ENCODE results near the gene SERTAD2.
A peak's percentile ranks its signal among the peaks of the same experiment; 100 is the strongest.

Gene SERTAD2

GRCh38 chr2:64607381-64608304, 46.1 kb downstream of the SERTAD2 start:
- no peak for DNase-seq (ENCODE audit: low spot score)

GRCh38 chr2:64606479-64607363, 47.0 kb downstream of the SERTAD2 start:
- DNase-seq (ENCODE audit: low spot score): peak; percentile 88

- no peak for DNase-seq (ENCODE audit: low spot score)
These were observed 47.7 kb downstream of the SERTAD2 start for GRCh38 chr2:64605991-64606478.

- no peak for DNase-seq (ENCODE audit: low spot score)
These were observed 48.7 kb downstream of the SERTAD2 start for GRCh38 chr2:64605026-64605471.

- DNase-seq (ENCODE audit: low spot score): no peak
These were observed 49.6 kb downstream of the SERTAD2 start for GRCh38 chr2:64604155-64604554.

- no peak for DNase-seq (ENCODE audit: low spot score)
These were observed 51.3 kb downstream of the SERTAD2 start for GRCh38 chr2:64602436-64602835.

GRCh38 chr2:64601785-64602391, 51.8 kb downstream of the SERTAD2 start:
- DNase-seq (ENCODE audit: low spot score): no peak

GRCh38 chr2:64601034-64601754, 52.5 kb downstream of the SERTAD2 start:
- DNase-seq (ENCODE audit: low spot score): no peak

- DNase-seq (ENCODE audit: low spot score): no peak
These were observed 54.2 kb downstream of the SERTAD2 start for GRCh38 chr2:64599469-64599868.

- DNase-seq (ENCODE audit: low spot score): no peak
These were observed 55.5 kb downstream of the SERTAD2 start for GRCh38 chr2:64598226-64598625.

GRCh38 chr2:64595397-64596176, 58.1 kb downstream of the SERTAD2 start:
- no peak for DNase-seq (ENCODE audit: low spot score)

GRCh38 chr2:64594226-64594989, 59.3 kb downstream of the SERTAD2 start:
- DNase-seq (ENCODE audit: low spot score): no peak

- no peak for DNase-seq (ENCODE audit: low spot score)
These were observed 60.6 kb downstream of the SERTAD2 start for GRCh38 chr2:64593035-64593655.

- DNase-seq (ENCODE audit: low spot score): no peak
These were observed 62.5 kb downstream of the SERTAD2 start for GRCh38 chr2:64591188-64591587.

- DNase-seq (ENCODE audit: low spot score): no peak
These were observed 66.2 kb downstream of the SERTAD2 start for GRCh38 chr2:64587561-64587960.

GRCh38 chr2:64586883-64587481, 66.7 kb downstream of the SERTAD2 start:
- peak; percentile 65 for DNase-seq (ENCODE audit: low spot score)

- no peak for DNase-seq (ENCODE audit: low spot score)
These were observed 67.7 kb downstream of the SERTAD2 start for GRCh38 chr2:64586054-64586453.

GRCh38 chr2:64582774-64583340, 70.9 kb downstream of the SERTAD2 start:
- DNase-seq (ENCODE audit: low spot score): no peak

All from hematopoietic multipotent progenitor cell treated with erythropoietin and hydrocortisone succinate and interleukin-3 and kit ligand, for 15 days (in vitro differentiated cells).